GM21390 (cell line): ENCODE results near the gene KCNIP1.

Source experiments
- ATAC-seq: cut with Tn5 transposase; IDR thresholded peaks from one replicate; pipeline ENCODE4 v1.9.1; 2021; ENCODE audit not compliant: unreplicated experiment

The KCNIP1 gene

GRCh38 chr5:170697031-170697430 lies 193.2 kb downstream of the KCNIP1 start:
- ATAC-seq, result no peak

- ATAC-seq, result no peak
Observed at GRCh38 chr5:170700503-170700902, 196.7 kb downstream of the KCNIP1 start.

GRCh38 chr5:170701334-170701733 lies 197.5 kb downstream of the KCNIP1 start:
- ATAC-seq, result no peak

- ATAC-seq, result no peak
Observed at GRCh38 chr5:170704417-170705192, 200.8 kb downstream of the KCNIP1 start.

- no peak for ATAC-seq
Observed at GRCh38 chr5:170709640-170710039, 205.8 kb downstream of the KCNIP1 start.

- no peak for ATAC-seq
Observed at GRCh38 chr5:170711300-170711699, 207.5 kb downstream of the KCNIP1 start.

- no peak for ATAC-seq
Observed at GRCh38 chr5:170715141-170715540, 211.3 kb downstream of the KCNIP1 start.

GRCh38 chr5:170716396-170716795 lies 212.6 kb downstream of the KCNIP1 start:
- ATAC-seq, result no peak

GRCh38 chr5:170719551-170719950 lies 215.7 kb downstream of the KCNIP1 start:
- no peak for ATAC-seq

- no peak for ATAC-seq
Observed at GRCh38 chr5:170720179-170720578, 216.4 kb downstream of the KCNIP1 start.

- ATAC-seq, result no peak
Observed at GRCh38 chr5:170720984-170721383, 217.2 kb downstream of the KCNIP1 start.

GRCh38 chr5:170721681-170722080 lies 217.9 kb downstream of the KCNIP1 start:
- no peak for ATAC-seq

GRCh38 chr5:170722316-170722715 lies 218.5 kb downstream of the KCNIP1 start:
- ATAC-seq, result no peak

- ATAC-seq, result no peak
Observed at GRCh38 chr5:170731052-170731451, 227.2 kb downstream of the KCNIP1 start.

GRCh38 chr5:170732685-170733084 lies 228.9 kb downstream of the KCNIP1 start:
- ATAC-seq, result no peak

- ATAC-seq, result no peak
Observed at GRCh38 chr5:170736966-170737365, 233.1 kb downstream of the KCNIP1 start.

- no peak for ATAC-seq
Observed at GRCh38 chr5:170737591-170737990, 233.8 kb downstream of the KCNIP1 start.

GRCh38 chr5:170738840-170739239 lies 235.0 kb downstream of the KCNIP1 start:
- ATAC-seq, result no peak

GRCh38 chr5:170739446-170739845 lies 235.6 kb downstream of the KCNIP1 start:
- no peak for ATAC-seq

- ATAC-seq, result no peak
Observed at GRCh38 chr5:170740551-170741205, 236.9 kb downstream of the KCNIP1 start.

GRCh38 chr5:170741801-170742200 lies 238.0 kb downstream of the KCNIP1 start:
- no peak for ATAC-seq

GRCh38 chr5:170743876-170744212 lies 240.0 kb downstream of the KCNIP1 start:
- ATAC-seq, result no peak
